HG02885 (cell line): ENCODE measurements around the gene USP34.
"Not testable (repeated sequence)": the region's sequence is repeated elsewhere in the genome, so short reads cannot be mapped to it uniquely, and the experiment has no call there.

ENCODE experiments used
- ATAC-seq: cut with Tn5 transposase; IDR thresholded peaks from one replicate; pipeline ENCODE4 v1.9.1; 2021; ENCODE audit warnings: mild to moderate bottlenecking; ENCODE audit not compliant: unreplicated experiment, poor library complexity

Gene USP34

GRCh38 chr2:61433606-61434005 is 37.3 kb downstream of the USP34 start:
- ATAC-seq = no peak

DNA sequence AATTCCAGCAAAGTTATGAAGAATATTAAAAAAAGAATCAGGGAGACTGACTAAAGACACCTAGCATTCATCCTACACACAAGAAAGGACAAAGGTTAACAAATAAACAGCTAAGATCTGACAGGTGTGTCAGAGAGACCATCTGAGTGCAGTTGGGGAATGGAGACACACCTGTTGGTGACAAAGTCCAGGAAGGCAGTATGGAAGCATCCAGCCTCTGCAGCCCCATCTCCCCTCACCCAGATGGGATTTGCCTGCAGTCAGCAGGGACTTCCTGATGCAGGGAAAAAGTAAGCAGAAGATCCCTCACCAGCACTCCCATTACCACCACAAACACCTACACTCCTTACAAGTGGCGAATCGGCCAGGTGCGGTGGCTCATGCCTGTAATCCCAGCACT is 37.9 kb downstream of the USP34 start:
- ATAC-seq = no peak

DNA sequence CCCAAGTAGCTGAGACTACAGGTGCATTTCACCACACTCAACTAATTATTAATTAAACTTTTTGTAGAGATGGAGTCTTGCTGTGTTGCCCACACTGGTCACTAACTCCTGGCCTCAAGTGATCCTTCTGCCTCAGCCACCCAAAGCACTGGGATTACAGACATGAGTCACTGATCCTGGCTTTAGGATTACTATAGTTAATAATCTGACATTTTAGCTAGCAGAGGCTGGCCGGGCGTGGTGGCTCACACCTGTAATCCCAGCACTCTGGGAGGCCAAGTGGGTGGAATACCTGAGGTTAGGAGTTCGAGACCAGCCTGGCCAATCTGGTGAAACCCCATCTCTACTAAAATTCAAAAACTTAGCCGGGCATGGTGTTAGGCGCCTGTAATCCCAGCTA is 39.5 kb downstream of the USP34 start:
- no peak for ATAC-seq

- peak; percentile 72 for ATAC-seq
Observed at GRCh38 chr2:61426267-61426897, 44.5 kb downstream of the USP34 start.

- ATAC-seq = peak; percentile 21
Observed at GRCh38 chr2:61425605-61426155, 45.2 kb downstream of the USP34 start.

DNA sequence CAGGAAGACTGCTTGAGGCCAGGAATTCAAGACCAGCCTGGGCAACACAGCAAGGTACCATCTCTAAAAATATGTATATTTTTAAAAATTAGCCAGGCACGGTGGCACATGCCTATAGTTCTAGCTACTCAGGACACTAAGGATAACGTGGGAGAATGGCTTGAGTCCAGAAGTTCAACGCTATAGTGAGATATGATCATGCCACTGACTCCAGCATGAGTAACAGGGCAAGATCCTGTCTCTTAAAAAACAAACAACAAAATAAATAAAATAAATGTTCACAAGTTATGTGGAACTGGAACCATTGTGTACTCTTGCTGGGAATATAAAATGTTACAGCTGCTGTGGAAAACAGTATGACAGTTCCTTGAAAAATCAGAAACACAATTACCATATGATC is 47.2 kb downstream of the USP34 start:
- ATAC-seq = no peak

- no peak for ATAC-seq
Observed at GRCh38 chr2:61421611-61422010, 49.3 kb downstream of the USP34 start.

DNA sequence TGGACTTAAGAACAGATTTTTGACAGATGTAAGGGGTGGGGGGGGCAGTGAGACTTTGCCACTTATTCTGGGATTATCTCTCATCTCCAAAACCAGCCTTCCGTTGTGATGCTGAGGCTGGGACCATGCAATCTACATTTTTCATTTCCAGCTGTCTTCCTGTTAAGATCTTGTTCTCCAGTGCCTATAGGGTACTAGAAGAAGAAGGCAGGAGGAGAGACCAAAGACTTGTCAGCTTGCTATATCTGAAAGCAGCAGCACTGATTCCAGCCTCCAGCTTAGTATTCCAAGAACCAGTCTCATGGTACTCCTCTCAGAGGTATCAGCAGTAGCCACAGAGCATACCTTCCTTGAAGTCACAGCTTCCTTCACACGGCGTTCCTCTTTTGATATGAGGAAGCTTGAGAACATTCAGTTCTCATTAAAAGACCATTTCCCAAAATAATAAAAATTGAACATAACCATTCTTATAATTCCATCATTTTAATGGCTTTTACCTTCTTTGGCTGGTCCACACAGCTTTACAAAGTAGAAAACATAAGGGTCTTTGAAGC is 49.8 kb downstream of the USP34 start:
- no peak for ATAC-seq

DNA sequence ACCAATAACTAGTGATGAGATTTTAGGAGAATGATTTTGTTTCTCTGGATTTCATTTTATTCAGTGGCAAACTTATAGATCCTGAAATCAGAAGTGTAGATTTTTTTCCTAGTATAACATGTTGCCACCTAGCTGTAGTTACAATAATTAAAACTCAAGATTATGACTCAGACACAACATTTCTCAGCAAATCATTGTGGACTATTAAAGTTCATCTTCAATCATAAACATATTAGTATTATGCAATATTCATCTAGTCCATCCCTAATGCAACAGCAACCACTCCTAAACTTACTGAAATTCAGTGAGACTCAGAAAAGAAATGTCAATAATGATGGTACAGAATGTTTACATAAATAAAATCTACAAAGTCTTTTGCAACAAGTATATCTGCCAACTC is 51.3 kb downstream of the USP34 start:
- ATAC-seq = no peak

- ATAC-seq = peak; percentile 50
Observed at GRCh38 chr2:61419129-61419528, 51.8 kb downstream of the USP34 start.

GRCh38 chr2:61416871-61417645 is 53.8 kb downstream of the USP34 start:
- no peak for ATAC-seq

DNA sequence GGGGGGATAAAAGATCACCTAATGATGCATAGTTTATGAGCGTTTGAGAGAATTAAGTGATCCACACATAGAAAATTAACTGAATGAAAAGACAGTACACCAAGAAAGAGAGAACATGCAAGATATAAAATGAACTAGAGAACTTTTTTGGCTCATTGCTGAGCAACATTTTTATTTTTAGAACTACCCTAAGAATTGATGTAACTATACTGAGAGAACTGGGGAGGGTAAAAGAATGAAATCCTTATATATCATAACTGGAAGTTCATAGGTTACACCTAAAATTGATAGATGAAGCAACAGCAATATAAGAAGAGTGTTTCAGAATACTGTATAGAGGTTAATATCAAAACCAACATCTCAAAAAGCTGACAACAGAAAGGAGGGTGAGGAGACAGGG is 55.6 kb downstream of the USP34 start:
- ATAC-seq = no peak

- ATAC-seq = no peak
Observed at GRCh38 chr2:61414674-61415073, 56.2 kb downstream of the USP34 start.

DNA sequence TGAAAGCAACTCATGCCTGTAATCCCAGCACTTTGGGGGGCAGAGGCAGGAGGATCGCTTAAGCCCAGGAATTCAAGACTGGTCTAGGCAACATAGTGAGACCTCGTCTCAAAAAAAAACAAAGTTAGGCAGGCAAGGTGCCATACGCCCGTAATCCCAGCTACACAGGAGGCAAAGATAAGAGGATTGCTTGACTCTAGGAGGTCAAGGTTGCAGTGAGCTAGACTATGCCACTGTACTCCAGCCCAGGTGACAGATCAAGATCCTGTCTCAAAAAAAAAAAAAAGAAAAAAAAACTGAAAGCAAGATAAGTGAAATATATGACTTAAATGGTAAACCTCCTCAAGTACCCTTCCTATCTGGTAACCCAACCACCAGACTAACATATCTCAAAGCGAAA is 59.8 kb downstream of the USP34 start:
- no peak for ATAC-seq

- ATAC-seq = no peak
Observed at GRCh38 chr2:61410185-61410584, 60.7 kb downstream of the USP34 start.

DNA sequence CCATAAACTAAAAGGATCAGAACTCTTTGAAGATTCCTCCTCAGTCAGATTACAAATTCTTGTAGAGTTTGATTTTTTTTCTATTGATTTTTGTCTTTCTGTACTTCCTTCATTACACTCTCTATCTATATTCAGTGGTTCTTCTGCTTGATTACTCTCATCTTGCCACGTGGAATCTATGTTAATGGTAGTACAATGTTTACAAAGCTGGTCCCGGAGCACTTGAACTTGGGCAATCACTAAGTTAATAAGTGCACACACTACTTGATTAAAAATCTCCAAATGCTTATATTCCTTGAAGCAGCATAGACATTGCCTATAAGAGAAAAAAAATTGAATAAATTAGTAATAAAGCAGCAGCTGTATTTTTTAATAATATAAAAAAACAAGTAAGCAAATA is 65.1 kb downstream of the USP34 start:
- ATAC-seq = no peak

DNA sequence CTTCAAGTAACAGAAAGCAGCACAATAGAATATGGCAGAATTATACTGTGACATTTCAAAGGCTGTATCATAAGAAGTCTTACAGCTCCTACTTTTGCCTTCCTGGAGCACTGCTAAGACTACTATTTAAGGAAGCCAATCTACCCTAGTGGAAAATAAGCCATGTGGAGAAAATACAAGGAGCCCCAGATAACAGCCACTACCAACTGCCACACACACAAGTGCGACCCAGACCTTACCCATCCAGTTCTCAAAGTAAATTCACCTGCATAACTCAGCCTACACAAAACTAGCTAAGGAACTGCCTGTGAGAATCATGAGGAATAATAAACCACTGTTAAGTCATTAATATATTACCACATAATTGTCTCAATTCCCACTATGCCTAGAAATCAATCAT is 66.4 kb downstream of the USP34 start:
- ATAC-seq = no peak

- no peak for ATAC-seq
Observed at GRCh38 chr2:61398413-61398812, 72.5 kb downstream of the USP34 start.

DNA sequence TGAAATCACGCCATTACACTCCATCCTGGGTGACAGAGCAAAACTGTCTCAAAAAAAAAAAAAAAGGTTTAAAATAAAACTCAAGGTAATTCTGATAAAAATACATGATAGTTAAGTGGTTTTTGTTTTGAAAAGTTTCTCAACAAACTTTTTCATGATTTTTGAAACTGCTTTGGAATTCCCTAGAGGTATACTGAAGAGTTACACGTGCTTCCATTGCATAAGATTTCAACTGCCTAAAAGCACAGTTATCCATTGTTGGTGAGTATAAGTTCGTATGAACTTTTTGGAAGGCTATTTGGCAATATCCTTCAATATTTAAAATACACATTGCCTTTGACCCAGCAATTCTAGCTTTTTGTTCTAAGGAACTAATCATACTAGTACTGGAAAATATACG is 74.9 kb downstream of the USP34 start:
- no peak for ATAC-seq

- ATAC-seq = not testable (repeated sequence)
Observed at GRCh38 chr2:61387588-61387987, 83.3 kb downstream of the USP34 start.

- not testable (repeated sequence) for ATAC-seq
Observed at GRCh38 chr2:61380882-61381197, 90.0 kb downstream of the USP34 start.
